NCI-H1417 (cell line): ENCODE results near the gene ANO9.

ENCODE experiments used
- DNase-seq, 3 experiments: peaks; one replicate each; lab custom pipeline; 2025; lab: John Stamatoyannopoulos, UW

ANO9 gene

GRCh38 chr11:382081-382629 is 59.7 kb downstream of the ANO9 start:
- no peak for DNase-seq

DNA sequence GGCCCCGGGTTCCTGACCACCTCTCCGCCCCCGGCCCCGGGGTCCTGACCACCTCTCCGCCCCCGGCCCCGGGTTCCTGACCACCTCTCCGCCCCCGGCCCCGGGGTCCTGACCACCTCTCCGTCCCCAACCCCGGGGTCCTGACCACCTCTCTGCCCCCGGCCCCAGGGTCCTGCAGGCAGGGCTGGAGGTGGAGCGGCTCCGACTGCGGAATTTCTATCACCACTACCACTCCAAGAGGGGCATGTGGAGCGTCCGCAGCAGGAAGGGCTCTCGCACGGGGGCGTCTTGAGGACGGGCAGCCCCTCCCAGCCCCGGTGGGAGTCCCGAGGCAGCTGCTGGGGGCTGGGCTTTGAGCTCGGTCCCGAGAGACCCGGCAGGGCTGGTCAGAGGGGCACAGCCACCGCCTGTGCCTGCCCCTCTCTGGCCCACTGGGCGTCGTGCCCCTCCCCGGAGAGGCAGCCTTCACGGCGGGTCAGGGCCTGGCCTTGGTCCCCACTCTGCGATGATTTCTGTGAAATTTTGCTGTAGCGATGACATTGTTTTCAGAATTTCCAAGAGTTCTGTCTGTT is 60.2 kb downstream of the ANO9 start:
- no peak for DNase-seq

DNA sequence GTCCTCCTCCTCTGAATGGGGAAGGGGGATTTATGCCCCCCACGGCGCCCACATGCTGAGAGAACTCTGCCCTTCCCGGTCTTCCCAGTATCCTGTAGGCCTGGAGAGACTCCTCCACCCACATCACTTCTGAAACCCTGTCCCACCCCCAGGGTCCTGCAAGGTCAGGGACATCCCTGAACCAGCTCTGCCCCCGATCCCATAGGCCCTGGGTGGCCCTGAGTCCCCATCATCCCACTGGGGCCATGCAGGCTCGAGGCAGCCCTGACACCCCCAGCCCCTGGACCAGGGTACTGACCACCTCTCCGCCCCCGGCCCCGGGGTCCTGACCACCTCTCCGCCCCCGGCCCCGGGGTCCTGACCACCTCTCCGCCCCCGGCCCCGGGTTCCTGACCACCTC is 60.8 kb downstream of the ANO9 start:
- DNase-seq: no peak

DNA sequence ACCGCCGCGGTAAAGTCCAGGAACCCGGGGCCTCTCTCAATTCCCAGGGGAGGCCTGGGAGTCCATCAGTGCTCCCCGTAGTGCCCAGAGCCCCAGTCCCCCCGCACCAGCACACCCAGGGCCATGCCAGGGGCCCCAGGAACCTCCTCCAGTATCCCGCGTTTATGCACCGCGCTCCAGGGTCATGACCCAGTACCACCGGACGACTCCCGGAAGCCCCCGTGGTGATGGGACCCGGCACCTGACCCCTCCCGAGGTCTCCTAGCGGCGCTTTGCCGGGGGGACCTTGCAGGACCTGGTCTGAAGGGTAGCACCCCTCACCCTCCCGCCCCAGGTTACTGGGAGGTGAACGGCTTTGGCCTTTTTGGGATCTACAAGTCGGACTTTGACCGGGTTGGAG is 61.3 kb downstream of the ANO9 start:
- DNase-seq: no peak

- no peak for DNase-seq
Observed at GRCh38 chr11:380095-380480, 61.7 kb downstream of the ANO9 start.

DNA sequence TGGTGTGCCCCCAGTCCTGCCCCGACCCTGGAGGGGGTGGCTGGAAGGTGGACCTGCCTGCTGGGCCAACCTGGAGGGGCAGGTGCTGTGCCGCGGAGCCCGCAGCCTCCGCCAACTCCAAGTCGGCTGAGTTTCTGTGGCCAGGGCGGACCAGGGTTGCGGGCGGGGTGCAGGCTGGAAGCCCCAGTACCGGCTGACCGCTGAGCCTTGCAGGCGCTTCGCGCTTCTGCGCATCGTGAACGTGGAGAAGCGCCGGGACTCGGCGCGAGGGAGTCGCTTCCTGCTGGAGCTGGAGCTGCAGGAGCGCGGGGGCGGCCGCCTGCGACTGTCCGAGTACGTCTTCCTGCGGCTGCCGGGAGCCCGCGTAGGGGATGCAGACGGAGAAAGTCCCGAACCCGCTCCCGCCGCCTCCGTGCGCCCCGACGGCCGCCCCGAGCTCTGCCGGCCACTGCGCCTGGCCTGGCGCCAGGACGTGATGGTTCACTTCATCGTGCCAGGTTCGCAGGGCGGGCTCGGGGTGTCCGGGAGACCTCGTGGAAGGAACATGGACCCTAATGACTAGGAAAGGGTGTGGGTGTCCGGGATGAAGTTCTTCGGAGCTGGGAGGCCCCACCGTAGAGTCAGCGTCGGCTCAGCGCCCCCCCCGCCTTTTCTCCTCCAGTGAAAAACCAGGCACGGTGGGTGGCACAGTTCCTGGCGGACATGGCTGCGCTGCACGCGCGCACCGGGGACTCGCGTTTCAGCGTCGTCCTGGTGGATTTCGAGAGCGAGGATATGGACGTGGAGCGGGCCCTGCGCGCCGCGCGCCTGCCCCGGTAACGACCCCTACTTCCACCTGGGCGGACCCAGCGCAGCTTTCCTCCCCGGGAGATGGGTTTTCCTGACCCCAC is 62.4 kb downstream of the ANO9 start:
- DNase-seq: no peak

GRCh38 chr11:377883-378500 is 63.8 kb downstream of the ANO9 start:
- DNase-seq: no peak

DNA sequence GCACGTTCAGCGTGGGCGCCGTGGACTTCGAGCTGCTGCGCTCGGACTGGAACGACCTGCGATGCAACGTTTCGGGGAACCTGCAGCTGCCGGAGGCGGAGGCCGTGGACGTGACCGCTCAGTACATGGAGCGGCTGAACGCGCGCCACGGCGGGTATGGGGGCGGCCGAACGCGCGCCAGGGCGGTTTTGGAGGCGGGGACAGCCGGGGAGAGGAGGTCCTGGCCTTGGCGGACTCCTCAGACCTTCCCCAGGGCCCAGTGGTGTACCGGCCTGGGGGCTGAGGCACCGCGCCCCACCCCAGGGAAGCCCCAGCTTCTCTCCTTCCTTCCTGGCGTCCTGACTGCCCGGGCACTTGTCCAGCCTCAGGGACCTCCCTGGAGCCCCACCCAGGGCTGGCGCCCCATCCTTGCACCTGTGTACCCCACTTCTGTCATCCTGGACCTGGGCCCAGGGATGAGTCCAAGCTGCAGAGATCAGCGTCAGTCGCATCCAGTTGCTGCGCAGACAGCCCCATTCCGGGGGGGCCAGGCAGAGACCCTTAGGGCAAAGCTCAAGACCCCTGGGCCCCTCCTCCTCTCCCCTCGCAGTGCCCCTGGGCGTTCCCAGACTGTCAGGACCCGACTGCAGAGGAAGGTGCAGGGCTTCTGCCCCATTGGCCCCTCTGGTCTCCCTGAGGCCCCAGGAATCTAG is 64.5 kb downstream of the ANO9 start:
- no peak for DNase-seq

DNA sequence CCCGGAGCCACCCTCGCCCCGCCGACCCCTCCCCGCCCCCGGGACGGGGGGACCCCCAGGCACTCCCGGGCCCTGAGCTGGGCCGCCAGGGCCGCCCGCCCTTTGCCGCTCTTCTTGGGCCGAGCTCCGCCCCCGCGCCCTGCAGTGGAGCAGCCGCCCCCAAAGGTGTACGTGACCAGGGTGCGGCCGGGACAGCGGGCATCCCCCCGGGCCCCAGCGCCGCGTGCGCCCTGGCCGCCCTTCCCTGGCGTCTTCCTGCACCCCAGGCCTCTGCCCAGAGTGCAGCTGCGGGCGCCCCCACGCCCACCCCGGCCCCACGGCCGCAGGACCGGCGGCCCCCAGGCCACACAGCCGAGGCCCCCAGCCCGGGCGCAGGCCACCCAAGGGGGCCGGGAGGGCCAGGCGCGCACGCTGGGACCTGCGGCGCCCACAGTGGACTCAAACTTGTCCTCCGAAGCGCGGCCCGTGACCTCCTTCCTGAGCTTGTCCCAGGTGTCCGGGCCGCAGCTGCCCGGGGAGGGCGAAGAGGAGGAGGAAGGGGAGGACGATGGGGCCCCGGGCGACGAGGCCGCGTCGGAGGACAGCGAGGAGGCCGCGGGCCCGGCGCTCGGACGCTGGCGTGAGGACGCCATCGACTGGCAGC is 65.2 kb downstream of the ANO9 start:
- no peak for DNase-seq

DNA sequence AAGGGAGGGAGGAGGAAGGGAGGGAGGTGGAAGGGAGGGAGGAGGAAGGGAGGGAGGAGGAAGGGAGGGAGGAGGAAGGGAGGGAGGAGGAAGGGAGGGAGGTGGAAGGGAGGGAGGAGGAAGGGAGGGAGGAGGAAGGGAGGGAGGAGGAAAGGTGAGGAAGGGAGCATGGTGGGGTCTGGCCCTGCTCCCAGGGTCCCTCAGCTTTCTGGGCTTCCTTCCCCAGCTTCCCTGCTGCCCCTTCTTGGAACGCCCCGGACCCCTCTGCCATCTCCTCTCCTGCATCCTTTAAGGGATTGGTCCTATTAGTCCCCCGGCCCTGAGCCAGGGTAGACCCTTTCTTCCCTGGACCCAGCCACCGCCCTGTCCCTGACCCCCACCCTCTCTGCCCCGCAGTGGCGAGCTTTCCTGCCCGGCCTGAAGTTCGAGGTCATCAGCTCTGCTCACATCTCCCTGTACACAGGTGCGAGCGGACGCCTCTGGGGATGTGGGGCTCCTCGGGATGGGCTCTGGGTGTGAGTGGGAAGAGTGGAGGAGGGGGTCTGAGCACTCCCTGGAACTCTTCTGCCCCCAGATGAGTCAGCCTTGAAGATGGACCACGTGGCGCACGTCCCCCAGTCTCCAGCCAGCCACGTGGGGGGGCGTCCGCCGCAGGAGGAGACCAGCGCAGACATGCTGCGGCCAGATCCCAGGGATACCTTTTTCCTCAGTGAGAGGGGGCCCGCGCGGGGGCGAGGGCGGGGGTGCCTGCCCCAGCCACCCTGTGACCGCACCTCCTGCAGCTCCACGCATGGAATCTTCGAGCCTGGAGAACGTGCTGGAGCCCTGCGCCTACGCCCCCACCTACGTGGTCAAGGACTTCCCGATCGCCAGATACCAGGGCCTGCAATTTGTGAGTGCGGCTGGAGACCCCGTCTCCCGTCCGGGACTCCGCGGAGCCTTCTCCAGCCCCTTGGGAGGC is 66.5 kb downstream of the ANO9 start:
- DNase-seq: no peak

GRCh38 chr11:373716-374551 is 67.9 kb downstream of the ANO9 start:
- no peak for DNase-seq

DNA sequence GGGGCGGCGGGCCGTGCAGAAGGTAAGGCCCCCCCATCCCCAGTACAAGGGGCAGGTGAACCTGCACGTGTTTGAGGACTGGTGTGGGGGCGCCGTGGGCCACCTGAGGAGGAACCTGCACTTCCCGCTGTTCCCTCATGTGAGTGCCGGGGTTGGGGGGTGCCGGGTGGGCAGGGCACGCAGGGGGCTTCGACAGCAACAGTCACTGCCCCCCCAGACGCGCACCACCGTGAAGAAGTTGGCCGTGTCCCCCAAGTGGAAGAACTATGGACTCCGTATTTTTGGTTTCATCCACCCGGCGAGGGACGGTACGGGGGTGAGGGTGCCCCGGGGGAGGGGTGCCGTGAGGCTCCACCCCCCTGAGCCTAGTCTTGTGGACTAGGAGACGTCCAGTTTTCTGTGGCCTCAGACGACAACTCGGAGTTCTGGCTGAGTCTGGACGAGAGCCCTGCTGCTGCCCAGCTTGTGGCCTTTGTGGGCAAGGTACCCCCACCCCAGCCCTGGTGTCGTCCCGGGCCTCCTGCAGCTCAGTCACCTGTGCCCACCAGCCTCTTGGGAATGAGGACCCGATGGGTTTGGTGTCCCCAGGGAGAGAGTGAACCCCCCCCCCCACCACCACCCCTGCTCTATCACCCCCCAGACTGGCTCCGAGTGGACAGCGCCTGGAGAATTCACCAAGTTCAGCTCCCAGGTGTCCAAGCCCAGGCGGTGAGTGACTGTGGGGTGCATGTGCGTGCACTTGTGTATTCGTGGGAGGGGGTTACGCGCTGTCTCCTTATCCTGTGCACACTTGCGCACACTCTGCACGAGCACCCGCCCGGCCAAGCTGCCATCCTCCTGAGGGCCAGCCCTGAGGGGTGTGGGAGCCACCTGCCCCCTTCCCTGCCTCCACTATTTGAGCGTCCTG is 68.7 kb downstream of the ANO9 start:
- DNase-seq: no peak

GRCh38 chr11:371716-372590 is 69.9 kb downstream of the ANO9 start:
- no peak for DNase-seq

DNA sequence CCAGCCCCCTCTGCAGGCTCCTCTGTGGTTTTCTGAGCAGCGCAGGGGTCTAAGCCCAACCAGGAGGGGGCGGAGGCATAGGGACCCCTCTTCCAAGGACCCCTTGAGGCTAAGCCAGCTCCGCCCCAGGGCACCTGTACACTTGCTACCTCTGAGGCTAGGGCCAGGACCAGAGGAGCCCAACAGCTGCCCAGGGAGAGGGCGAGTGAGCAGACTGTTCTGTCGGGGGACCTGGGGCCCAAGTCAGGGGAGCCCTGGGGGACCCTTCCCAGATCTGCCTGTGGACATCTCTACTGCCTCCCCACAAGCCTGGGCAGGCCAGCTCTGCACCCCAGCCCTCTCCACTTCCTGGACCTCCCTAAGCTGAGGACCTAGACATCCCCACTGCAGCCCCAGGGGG is 70.8 kb downstream of the ANO9 start:
- no peak for DNase-seq

- DNase-seq: peak in 1 of 3 experiments; percentile 32
Observed at GRCh38 chr11:370070-370941, 71.5 kb downstream of the ANO9 start.

- DNase-seq: peak; percentile 51 to 58 (median 53)
Observed at GRCh38 chr11:369336-370018, 72.3 kb downstream of the ANO9 start, which contains the start of gene B4GALNT4. B4GALNT4 (plus strand) TSS chr11:369499; CDS start chr11:369804, 305 bp downstream.
